GM18520 (cell line): ENCODE data around the gene TRIP6.

Source experiments
- ATAC-seq: cut with Tn5 transposase; IDR thresholded peaks from one replicate; pipeline ENCODE4 v1.9.1; 2021; ENCODE audit not compliant: unreplicated experiment

Gene TRIP6

GRCh38 chr7:100888988-100889750 lies 22.0 kb downstream of the TRIP6 start, which contains the start of gene UFSP1:
Gene UFSP1 (minus strand): TSS chr7:100889715. CDS start chr7:100889271, 444 bp downstream.
- ATAC-seq = peak; percentile 25

- no peak for ATAC-seq
Measured at GRCh38 chr7:100890653-100891567, 23.7 kb downstream of the TRIP6 start.

- ATAC-seq = no peak
Measured at GRCh38 chr7:100891568-100892247, 24.5 kb downstream of the TRIP6 start.

GRCh38 chr7:100892364-100893317 lies 25.5 kb downstream of the TRIP6 start:
- ATAC-seq = no peak

- ATAC-seq = no peak
Measured at GRCh38 chr7:100893318-100893895, 26.2 kb downstream of the TRIP6 start.

GRCh38 chr7:100893910-100894721 lies 26.9 kb downstream of the TRIP6 start:
- no peak for ATAC-seq

- ATAC-seq = no peak
Measured at GRCh38 chr7:100894860-100895700, 27.9 kb downstream of the TRIP6 start.

- no peak for ATAC-seq
Measured at GRCh38 chr7:100895701-100895955, 28.4 kb downstream of the TRIP6 start, which contains the start of gene ACHE. Gene ACHE (minus strand): TSS chr7:100895888. CDS start chr7:100894232, 1,656 bp downstream.

- ATAC-seq = no peak
Measured at GRCh38 chr7:100895956-100896731, 29.0 kb downstream of the TRIP6 start.

GRCh38 chr7:100896732-100897608 lies 29.8 kb downstream of the TRIP6 start:
- ATAC-seq = no peak

- ATAC-seq = no peak
Measured at GRCh38 chr7:100897772-100898454, 30.7 kb downstream of the TRIP6 start.

GRCh38 chr7:100899432-100899831 lies 32.2 kb downstream of the TRIP6 start:
- ATAC-seq = no peak

- ATAC-seq = no peak
Measured at GRCh38 chr7:100900978-100901377, 33.8 kb downstream of the TRIP6 start.

GRCh38 chr7:100901921-100902332 lies 34.7 kb downstream of the TRIP6 start:
- ATAC-seq = no peak

GRCh38 chr7:100902638-100903037 lies 35.5 kb downstream of the TRIP6 start:
- ATAC-seq = no peak

GRCh38 chr7:100908512-100908911 lies 41.3 kb downstream of the TRIP6 start:
- ATAC-seq = no peak
